Stomach (tissue), 4 donors: ENCODE data around the gene SINHCAF.

Experiments
- CTCF ChIP-seq, 7 experiments: fragments of 450-650 bp in 4 of 7; fragments of 200-600 bp in 3 of 7; sonication (generic) in 3 of 7; IDR thresholded peaks; one replicate each; pipeline ENCODE4 v1.5.1; 2016 to 2019; ENCODE audit warnings: antibody characterized with exemption in 7 of 7, control low read depth in 2 of 7, mild to moderate bottlenecking in 1 of 7
- EP300 ChIP-seq: sonication (generic); formaldehyde crosslinking; IDR thresholded peaks from one replicate; pipeline ENCODE4 v1.6.1; 2017; ENCODE audit warnings: antibody characterized with exemption
- POLR2A ChIP-seq, 4 donors: fragments of 450-650 bp; IDR thresholded peaks; one replicate each; pipeline ENCODE4 v1.6.1; 2016; ENCODE audit warnings: antibody characterized with exemption in 4 of 4, control low read depth in 2 of 4, mild to moderate bottlenecking in 1 of 4, moderate library complexity in 1 of 4
- POLR2AphosphoS5 ChIP-seq, 3 donors: sonication (generic); formaldehyde crosslinking; IDR thresholded peaks; one replicate each; pipeline ENCODE4 v1.6.1; 2016; ENCODE audit warnings: antibody characterized with exemption in 3 of 3

- TF ChIP-seq CTCF (IDR thresholded peaks at IDR 0.05): no peak
- no peak for TF ChIP-seq POLR2A (IDR thresholded peaks at IDR 0.05)
- no peak for TF ChIP-seq EP300
- no peak for TF ChIP-seq POLR2AphosphoS5 (IDR thresholded peaks at IDR 0.05)
These were observed 50.5 kb downstream of the SINHCAF start for GRCh38 chr12:31275491-31275890.
